Stomach smooth muscle (tissue), 2 donors: ENCODE data around the gene CAMKMT.

Experiments
- H3K27ac ChIP-seq: one replicate; pipeline ENCODE4 v1.7.0; 2013; ENCODE audit warnings: mild to moderate bottlenecking, low read length, inconsistent platforms
- H3K27me3 ChIP-seq, 2 donors: one replicate each; pipeline ENCODE4 v1.7.0; 2013; ENCODE audit warnings: low read length in 2 of 2; ENCODE audit not compliant: insufficient read depth in 2 of 2, control insufficient read depth in 1 of 2
- H3K36me3 ChIP-seq, 2 donors: one replicate each; pipeline ENCODE4 v1.7.0; 2013; ENCODE audit warnings: low read length in 2 of 2; ENCODE audit not compliant: control insufficient read depth in 2 of 2, insufficient read depth in 2 of 2
- H3K4me1 ChIP-seq: one replicate; pipeline ENCODE4 v1.7.0; 2013; ENCODE audit warnings: low read length; ENCODE audit not compliant: control insufficient read depth, insufficient read depth
- H3K4me3 ChIP-seq, 2 donors: one replicate each; pipeline ENCODE4 v1.7.0; 2013; ENCODE audit warnings: low read length in 2 of 2
- H3K9ac ChIP-seq, 2 donors: one replicate each; pipeline ENCODE4 v1.7.0; 2013; ENCODE audit warnings: low read length in 2 of 2, mild to moderate bottlenecking in 1 of 2
- H3K9me3 ChIP-seq, 2 donors: one replicate each; pipeline ENCODE4 v1.7.0; 2013; ENCODE audit warnings: low read length in 2 of 2; ENCODE audit not compliant: control insufficient read depth in 2 of 2
- donor health status: healthy.
- donor health status: Pancreatic carcinoma.

The CAMKMT gene

DNA sequence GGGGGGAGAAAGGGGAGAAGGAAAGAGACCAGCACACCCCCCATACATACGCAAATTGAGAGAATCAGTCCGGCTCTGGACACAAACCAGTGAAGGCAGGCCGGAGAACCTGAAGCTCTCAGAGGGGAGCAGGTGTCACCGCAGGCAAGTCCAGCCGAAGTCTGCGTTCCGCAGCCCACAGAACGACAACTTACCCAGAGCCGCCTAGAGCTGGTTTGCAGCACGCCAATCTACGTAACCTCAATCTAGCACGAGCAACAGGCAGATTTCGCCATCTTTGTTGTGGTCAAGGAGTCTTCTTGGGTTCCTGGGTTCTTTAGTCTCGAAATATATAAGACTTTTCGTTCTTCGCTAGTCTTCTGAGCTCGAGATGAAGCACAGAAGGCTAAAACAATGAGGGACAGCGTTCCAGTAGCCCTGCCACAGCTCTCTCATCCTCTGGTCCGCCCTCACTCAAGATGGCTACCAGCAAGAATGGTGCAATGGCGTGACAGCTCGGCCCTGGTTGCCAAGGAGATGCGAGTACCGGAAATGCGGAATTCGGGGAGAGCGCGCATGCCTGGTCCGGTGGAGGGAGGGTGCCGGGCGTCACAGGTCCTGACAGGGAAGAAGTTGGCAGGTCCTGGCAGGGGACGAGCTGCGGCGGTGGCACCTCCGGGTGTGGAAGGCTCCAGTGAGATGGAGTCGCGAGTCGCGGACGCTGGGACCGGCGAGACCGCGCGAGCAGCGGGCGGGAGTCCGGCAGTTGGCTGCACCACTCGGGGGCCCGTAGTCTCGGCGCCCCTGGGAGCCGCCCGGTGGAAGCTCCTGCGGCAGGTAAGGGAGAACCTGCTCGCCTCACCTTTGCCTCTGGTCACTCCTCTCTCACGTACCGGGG is at the start of gene CAMKMT, which contains the start of gene PREPL:
TSS of gene CAMKMT (plus strand) at position 618 of the 877 bp plus-strand sequence.
TSS of gene PREPL (minus strand) at position 165 of the 877 bp plus-strand sequence. CDS start 15,152 bp downstream, outside the sequence.
- Histone ChIP-seq H3K36me3 (no peaks in the 10 kb centered on the region), H3K9ac (peak within 1 kb of the TSS; percentile 86 to 99), H3K27me3 (no peaks in the 10 kb centered on the region), H3K9me3 (no peaks in the 10 kb centered on the region), H3K27ac (peak within 1 kb of the TSS; percentile 97), H3K4me3 (peak within 1 kb of the TSS; percentile 89 to 94), H3K4me1 (no peaks in the 10 kb centered on the region)

DNA sequence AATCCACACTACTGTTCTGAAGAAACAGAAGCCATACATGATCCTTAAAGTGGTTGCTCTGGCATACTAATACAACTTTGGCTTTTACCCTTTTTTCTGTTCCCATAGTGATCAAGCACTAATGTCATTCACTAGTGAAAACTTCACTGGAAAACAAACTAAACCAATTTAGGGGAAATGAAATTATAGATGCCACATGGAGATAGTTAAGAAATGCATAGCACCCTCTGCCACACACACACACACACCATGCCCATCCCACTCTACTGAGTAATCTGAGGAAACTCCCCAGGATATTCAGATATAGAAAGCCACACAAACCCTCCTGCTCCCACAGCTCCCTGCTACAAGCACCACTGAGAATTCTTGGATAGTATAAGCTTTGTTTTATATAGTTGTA is 47.4 kb upstream of the CAMKMT start:
- peaks cover 19 to 33% of the 10 kb centered on the region in 2 donors for H3K36me3 ChIP-seq

DNA sequence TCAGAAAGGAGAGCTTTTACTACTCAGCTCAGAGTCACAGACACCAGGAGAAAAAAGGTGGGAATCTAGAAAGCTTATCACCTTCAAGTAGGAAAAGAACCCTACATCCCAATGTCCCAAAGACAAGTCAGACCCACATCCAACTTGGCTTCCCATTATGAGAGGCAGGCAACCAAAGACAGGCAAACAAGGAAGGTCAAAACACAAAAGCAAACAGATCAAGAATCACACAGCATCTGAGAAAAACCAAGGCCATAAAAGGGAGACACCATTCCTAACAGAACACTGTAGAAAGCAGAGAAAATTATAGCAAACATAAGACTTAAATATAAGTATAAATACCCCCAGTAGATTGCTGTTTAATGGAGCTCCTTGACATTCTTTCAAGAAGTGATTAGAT is 45.8 kb upstream of the CAMKMT start:
- H3K36me3 ChIP-seq = peaks cover 24 to 46% of the 10 kb centered on the region in 2 donors
- no peak overlapping the region for H3K9ac ChIP-seq
- H3K4me3 ChIP-seq = no peak overlapping the region
- peaks cover 0 to 6% of the 10 kb centered on the region in 2 donors for H3K9me3 ChIP-seq
- no peak overlapping the region for H3K27ac ChIP-seq
- no peaks in the 10 kb centered on the region for H3K4me1 ChIP-seq
- H3K27me3 ChIP-seq = no peaks in the 10 kb centered on the region

More for the DNA sequence above, 47.4 kb upstream of the CAMKMT start:
- Histone ChIP-seq H3K27ac (no peak overlapping the region), H3K9me3 (peaks cover 9 to 16% of the 10 kb centered on the region in 2 donors), H3K9ac (no peak overlapping the region), H3K27me3 (no peaks in the 10 kb centered on the region), H3K4me1 (no peaks in the 10 kb centered on the region), H3K4me3 (no peak overlapping the region)

DNA sequence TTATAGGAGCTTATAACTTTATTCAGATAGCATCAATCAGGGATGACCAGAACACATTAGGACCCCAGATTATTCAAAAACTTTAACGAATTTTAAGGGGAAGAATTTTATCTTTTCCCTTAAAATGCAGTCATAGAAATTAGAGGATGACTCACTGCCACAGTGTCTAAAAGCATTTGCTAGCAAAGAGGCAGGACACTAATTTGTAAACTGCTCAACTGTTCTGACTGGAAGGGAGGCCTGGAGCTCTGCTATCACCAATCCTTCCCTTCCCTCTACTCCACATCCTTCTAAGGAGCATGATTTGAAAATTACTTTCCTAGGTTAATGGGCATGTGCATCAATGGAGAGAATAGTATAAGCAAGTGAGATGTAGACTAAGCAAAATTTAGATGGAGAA is 40.9 kb upstream of the CAMKMT start:
- Histone ChIP-seq H3K9ac (no peak overlapping the region), H3K36me3 (peaks cover 34 to 42% of the 10 kb centered on the region in 2 donors), H3K4me3 (no peak overlapping the region), H3K27ac (no peak overlapping the region), H3K27me3 (no peaks in the 10 kb centered on the region), H3K9me3 (no peaks in the 10 kb centered on the region), H3K4me1 (no peaks in the 10 kb centered on the region)

DNA sequence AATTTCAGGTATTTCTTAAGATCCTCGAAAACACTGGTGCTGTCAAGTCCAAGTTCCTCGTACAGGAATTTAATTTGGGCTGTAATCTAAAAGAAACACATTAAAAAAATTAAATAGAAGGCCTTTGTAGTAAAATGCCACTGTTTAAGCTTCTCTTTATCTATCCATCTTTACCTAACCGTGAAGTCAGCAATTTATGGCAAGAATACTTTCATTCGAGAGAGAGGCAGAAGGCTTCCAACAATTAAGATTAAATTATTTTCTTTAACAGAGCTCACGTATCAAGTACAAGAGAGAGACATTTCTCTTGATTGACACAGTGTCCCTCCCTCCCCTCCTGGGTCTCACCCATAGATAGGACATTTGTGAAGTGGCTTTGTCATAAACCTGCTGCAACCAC is 40.4 kb upstream of the CAMKMT start:
- Histone ChIP-seq H3K36me3 (peaks cover 37 to 42% of the 10 kb centered on the region in 2 donors), H3K9ac (no peak overlapping the region), H3K27ac (no peak overlapping the region), H3K4me1 (no peaks in the 10 kb centered on the region), H3K4me3 (no peak overlapping the region), H3K27me3 (no peaks in the 10 kb centered on the region), H3K9me3 (no peaks in the 10 kb centered on the region)

DNA sequence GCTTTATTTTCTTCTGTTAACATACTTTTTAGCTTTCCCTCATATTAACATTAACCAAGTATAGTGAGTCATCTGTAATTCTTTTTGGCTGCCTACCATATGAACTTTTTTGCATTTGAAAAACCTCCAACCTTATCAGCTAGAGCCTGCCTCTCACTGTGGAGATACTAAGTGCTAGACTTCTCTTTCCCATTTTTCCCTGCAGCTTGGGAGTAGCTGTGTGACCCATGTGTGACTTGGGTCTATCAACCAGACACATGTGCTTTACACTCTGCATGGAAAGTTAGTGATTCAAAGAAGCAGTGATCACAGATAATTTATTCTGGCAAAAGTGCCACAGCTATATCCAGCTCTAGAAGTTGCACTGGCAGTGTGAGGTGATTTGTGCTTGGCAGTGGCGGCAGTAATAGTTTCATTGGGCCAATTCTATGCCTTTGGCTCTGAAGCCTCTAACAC is 36.7 kb upstream of the CAMKMT start:
- Histone ChIP-seq H3K4me1 (no peaks in the 10 kb centered on the region), H3K36me3 (peaks cover 34 to 50% of the 10 kb centered on the region in 2 donors), H3K27me3 (no peaks in the 10 kb centered on the region), H3K9me3 (no peaks in the 10 kb centered on the region), H3K9ac (no peak overlapping the region), H3K27ac (no peak overlapping the region), H3K4me3 (no peak overlapping the region)

DNA sequence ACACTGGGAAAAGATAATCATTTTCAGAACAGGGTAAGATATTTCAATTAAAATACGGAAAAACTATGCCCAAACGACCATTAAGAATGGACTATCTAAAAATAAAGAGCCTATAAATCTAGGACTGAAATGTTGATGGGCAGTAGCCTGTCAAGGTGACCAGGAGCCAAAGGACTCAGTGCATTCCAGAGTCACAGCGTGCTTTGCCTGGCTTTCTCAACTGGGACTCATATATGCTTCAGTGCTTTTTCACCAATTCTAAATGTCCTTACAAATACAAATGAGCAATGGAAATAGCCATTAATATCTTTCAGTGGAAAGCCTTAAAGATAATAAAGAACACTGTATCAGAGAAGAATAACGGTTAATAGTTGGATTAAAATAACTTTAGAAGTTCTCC is 35.9 kb upstream of the CAMKMT start:
- H3K4me3 ChIP-seq = no peak overlapping the region
- H3K9ac ChIP-seq = no peak overlapping the region
- no peaks in the 10 kb centered on the region for H3K9me3 ChIP-seq
- no peaks in the 10 kb centered on the region for H3K27me3 ChIP-seq
- H3K27ac ChIP-seq = no peak overlapping the region
- peaks cover 28 to 51% of the 10 kb centered on the region in 2 donors for H3K36me3 ChIP-seq
- H3K4me1 ChIP-seq = no peaks in the 10 kb centered on the region

DNA sequence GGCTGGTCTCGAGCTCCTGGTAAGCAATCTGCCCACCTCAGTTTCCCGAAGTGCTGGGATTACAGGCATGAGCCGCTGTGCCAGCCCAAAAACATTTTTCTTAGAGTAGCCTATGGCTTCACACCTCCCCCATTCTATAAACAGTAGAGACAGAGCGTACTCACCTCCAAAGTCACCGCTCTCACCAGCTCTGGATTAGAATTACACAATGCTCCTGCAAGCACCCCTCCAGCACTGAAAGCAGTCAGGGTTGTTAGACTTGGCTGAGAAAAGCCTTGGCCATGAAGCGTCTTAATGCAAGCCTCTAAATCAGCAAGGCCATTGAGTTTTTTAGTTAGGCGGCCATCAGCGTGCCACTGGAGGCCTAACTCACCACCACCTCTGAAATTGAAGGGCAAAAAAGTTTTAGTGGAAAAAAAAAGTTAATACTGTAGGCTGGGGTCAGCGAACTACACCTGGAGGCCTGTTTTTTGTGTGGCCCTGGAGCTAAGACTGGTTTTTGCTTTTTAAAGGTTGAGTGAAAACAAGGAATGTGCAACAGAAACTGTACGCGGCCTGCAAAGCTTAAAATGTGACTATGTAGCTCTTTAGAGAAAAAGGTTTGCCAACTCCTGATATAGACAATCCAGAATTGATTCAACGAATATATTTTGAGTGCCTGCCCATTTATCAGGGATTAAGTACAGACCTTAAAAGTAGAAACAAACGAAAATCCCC is 35.0 kb upstream of the CAMKMT start:
- H3K27me3 ChIP-seq = no peaks in the 10 kb centered on the region
- no peaks in the 10 kb centered on the region for H3K9me3 ChIP-seq
- H3K4me3 ChIP-seq = no peak overlapping the region
- H3K9ac ChIP-seq = no peak overlapping the region
- peaks cover 26 to 51% of the 10 kb centered on the region in 2 donors for H3K36me3 ChIP-seq
- H3K27ac ChIP-seq = no peak overlapping the region
- no peaks in the 10 kb centered on the region for H3K4me1 ChIP-seq

DNA sequence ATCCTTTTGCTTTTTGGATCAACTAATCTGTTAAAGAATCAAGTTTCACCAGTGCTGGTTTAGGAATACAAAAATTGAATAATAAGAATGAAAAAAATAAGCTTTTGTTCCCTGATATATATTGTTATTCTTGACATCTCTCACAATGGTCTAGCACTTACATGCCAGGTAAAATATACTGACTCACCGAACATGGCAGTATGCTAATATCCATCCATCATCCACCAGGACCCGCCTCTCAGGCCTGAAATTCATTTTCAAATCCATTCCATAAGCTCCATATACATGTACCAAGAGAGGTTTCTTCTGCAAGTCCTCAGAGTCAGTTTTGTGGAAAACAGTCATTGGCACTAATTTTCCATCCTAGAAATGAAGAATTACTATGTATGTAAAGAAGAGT is 33.0 kb upstream of the CAMKMT start:
- H3K36me3 ChIP-seq = peaks cover 17 to 43% of the 10 kb centered on the region in 2 donors
- no peak overlapping the region for H3K4me3 ChIP-seq
- no peak overlapping the region for H3K9ac ChIP-seq
- peaks cover 1% of the 10 kb centered on the region for H3K4me1 ChIP-seq
- no peaks in the 10 kb centered on the region for H3K9me3 ChIP-seq
- H3K27me3 ChIP-seq = no peaks in the 10 kb centered on the region
- no peak overlapping the region for H3K27ac ChIP-seq

DNA sequence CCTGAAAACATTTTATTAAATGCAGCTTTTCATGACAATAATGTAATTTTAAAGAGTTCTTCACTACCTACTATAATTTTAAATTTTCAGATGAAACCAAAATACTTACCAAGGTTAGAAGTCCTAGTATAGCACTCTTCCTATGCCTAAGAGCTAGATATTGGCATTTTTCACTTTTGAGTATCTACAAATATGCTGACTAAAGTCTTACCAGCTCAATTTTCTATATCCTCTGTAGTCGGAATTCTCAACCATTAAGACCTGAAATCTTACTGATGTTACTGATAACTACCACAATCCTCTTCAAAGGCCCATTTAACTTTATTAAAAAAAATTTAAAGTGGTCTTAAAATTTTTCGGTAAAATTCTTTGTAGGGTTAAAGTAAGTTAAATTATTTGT is 32.4 kb upstream of the CAMKMT start:
- H3K9me3 ChIP-seq = no peaks in the 10 kb centered on the region
- peaks cover 14 to 43% of the 10 kb centered on the region in 2 donors for H3K36me3 ChIP-seq
- no peak overlapping the region for H3K4me3 ChIP-seq
- peaks cover 2% of the 10 kb centered on the region for H3K4me1 ChIP-seq
- no peak overlapping the region for H3K9ac ChIP-seq
- no peak overlapping the region for H3K27ac ChIP-seq
- no peaks in the 10 kb centered on the region for H3K27me3 ChIP-seq
